H1 (cell line): ENCODE results near the gene ADCY9. TPM values are rescaled to one million over a fixed set of nuclear protein-coding genes. Genes with fewer than 3 reads are reported as not detected.

ENCODE experiments used
- CTCF ChIA-PET: fragments of 300-600 bp; sonication (Branson Sonifier 250); formaldehyde crosslinking; loops from one replicate; lab custom pipeline; 2021; ENCODE audit not compliant: partially characterized antibody; lab: Charles Lee
- POLR2A ChIA-PET: fragments of 300-600 bp; sonication (Branson Sonifier 250); formaldehyde crosslinking; loops from one replicate; lab custom pipeline; 2021; ENCODE audit warnings: inconsistent platforms; ENCODE audit not compliant: partially characterized antibody; lab: Charles Lee
- DNase-seq, 2 experiments: peaks; one replicate each; pipeline versions ENCODE4 v3.0.0 to v3.0.0-alpha.2; 2010 to 2022; ENCODE audit warnings: low spot score in 2 of 2, low read depth in 1 of 2, mixed read lengths in 1 of 2
- FAIRE-seq: peaks from 2 replicates; lab custom pipeline; 2011; peaks lifted over from hg19 to GRCh38; lab: Jason Lieb, UNC
- H2AFZ ChIP-seq: 2 replicates; pipeline ENCODE4 v1.8.1; 2012; ENCODE audit warnings: low read length, inconsistent platforms
- H2AK5ac ChIP-seq: 2 replicates; pipeline ENCODE4 v1.6.1; 2013; ENCODE audit warnings: low read depth, low read length
- H2BK120ac ChIP-seq: replicated peaks from 2 replicates; pipeline ENCODE3; 2013; ENCODE audit warnings: low read depth, low read length, inconsistent platforms
- H2BK12ac ChIP-seq: 2 replicates; pipeline ENCODE4 v1.6.1; 2013; ENCODE audit warnings: low read depth, low read length
- H2BK15ac ChIP-seq: 2 replicates; pipeline ENCODE4 v1.6.1; 2013; ENCODE audit warnings: low read length
- H2BK20ac ChIP-seq: 2 replicates; pipeline ENCODE4 v1.6.1; 2013; ENCODE audit warnings: low read length
- H2BK5ac ChIP-seq: 2 replicates; pipeline ENCODE4 v1.6.1; 2013; ENCODE audit warnings: low read depth, low read length
- H3K14ac ChIP-seq: 2 replicates; pipeline ENCODE4 v1.6.1; 2013; ENCODE audit warnings: inconsistent platforms; ENCODE audit not compliant: insufficient read length
- H3K18ac ChIP-seq: 2 replicates; pipeline ENCODE4 v1.6.1; 2013; ENCODE audit warnings: low read length; ENCODE audit errors: extremely low read depth
- H3K23ac ChIP-seq: 2 replicates; pipeline ENCODE4 v1.6.1; 2013; ENCODE audit warnings: inconsistent platforms; ENCODE audit not compliant: insufficient read length
- H3K23me2 ChIP-seq: 2 replicates; pipeline ENCODE4 v1.6.1; 2013; ENCODE audit warnings: low read depth, low read length
- H3K27ac ChIP-seq: 2 replicates; pipeline ENCODE4 v1.6.1; 2011; ENCODE audit warnings: low read depth, low read length, inconsistent platforms
- H3K27me3 ChIP-seq, 4 experiments: replicated peaks in 1 of 4; 1 replicate in 1 of 4; 2 replicates in 3 of 4; pipeline versions ENCODE4 v1.6.1 to v1.8.1; 2011 to 2013; ENCODE audit warnings: low read length in 3 of 4, mild to moderate bottlenecking in 3 of 4, inconsistent platforms in 2 of 4, mixed read lengths in 2 of 4, moderate library complexity in 1 of 4; ENCODE audit not compliant: control insufficient read depth in 3 of 4, insufficient read depth in 3 of 4; ENCODE audit errors: extremely low read depth in 1 of 4
- H3K36me3 ChIP-seq, 4 experiments: 2 replicates each; pipeline versions ENCODE4 v1.6.1 to v1.8.1; 2011 to 2013; ENCODE audit warnings: mild to moderate bottlenecking in 4 of 4, low read length in 3 of 4, moderate library complexity in 2 of 4, control low read depth in 1 of 4, inconsistent platforms in 1 of 4; ENCODE audit not compliant: insufficient read depth in 4 of 4, control insufficient read depth in 2 of 4
- H3K4ac ChIP-seq: replicated peaks from 2 replicates; pipeline ENCODE3; 2013; ENCODE audit warnings: low read length, low read depth, mixed read lengths, inconsistent platforms; ENCODE audit not compliant: insufficient read length
- H3K4me1 ChIP-seq, 4 experiments: replicated peaks in 1 of 4; 1 replicate in 1 of 4; 2 replicates in 3 of 4; pipeline versions ENCODE4 v1.6.1 to v1.8.1; 2011 to 2013; ENCODE audit warnings: low read length in 3 of 4, inconsistent platforms in 2 of 4, mixed read lengths in 1 of 4; ENCODE audit not compliant: insufficient read depth in 4 of 4, control insufficient read depth in 3 of 4
- H3K4me2 ChIP-seq, 2 experiments: 2 replicates each; pipeline versions ENCODE4 v1.6.1 to v1.8.1; 2011 to 2013; ENCODE audit warnings: low read depth in 2 of 2, low read length in 2 of 2, control low read depth in 1 of 2, inconsistent platforms in 1 of 2, mild to moderate bottlenecking in 1 of 2; ENCODE audit not compliant: insufficient read depth in 1 of 2
- H3K4me3 ChIP-seq, 4 experiments: fragments of 200-600, 300-600 bp in 1 of 4; sonication (generic), shearing (Covaris generic), sonication (Bioruptor Twin) in 1 of 4; 2 replicates each; pipeline versions ENCODE4 v1.5.1 to v1.8.1; 2011 to 2016; ENCODE audit warnings: low read length in 4 of 4, low read depth in 3 of 4, control low read depth in 2 of 4, inconsistent platforms in 2 of 4, mild to moderate bottlenecking in 2 of 4, mixed read lengths in 1 of 4, moderate library complexity in 1 of 4; ENCODE audit not compliant: insufficient read depth in 2 of 4; ENCODE audit errors: extremely low read depth in 1 of 4
- H3K56ac ChIP-seq: replicated peaks from 2 replicates; pipeline ENCODE3; 2013; ENCODE audit warnings: low read depth, mild to moderate bottlenecking, mixed read lengths, low read length, inconsistent platforms; ENCODE audit not compliant: insufficient read length
- H3K79me1 ChIP-seq: 2 replicates; pipeline ENCODE4 v1.6.1; 2013; ENCODE audit warnings: low read depth, low read length, control low read depth
- H3K79me2 ChIP-seq, 2 experiments: 2 replicates each; pipeline versions ENCODE4 v1.6.1 to v1.8.1; 2012 to 2013; ENCODE audit warnings: low read length in 2 of 2, mild to moderate bottlenecking in 2 of 2, inconsistent platforms in 1 of 2; ENCODE audit not compliant: insufficient read depth in 2 of 2, control insufficient read depth in 1 of 2
- H3K9ac ChIP-seq, 4 experiments: replicated peaks in 1 of 4; 1 replicate in 1 of 4; 2 replicates in 3 of 4; pipeline versions ENCODE4 v1.6.1 to v1.8.1; 2011 to 2013; ENCODE audit warnings: low read depth in 3 of 4, low read length in 3 of 4, control low read depth in 2 of 4, mild to moderate bottlenecking in 2 of 4, moderate library complexity in 2 of 4, inconsistent platforms in 1 of 4; ENCODE audit errors: extremely low read depth in 1 of 4
- H3K9me3 ChIP-seq, 2 experiments: 2 replicates each; pipeline versions ENCODE4 v1.6.1 to v1.8.1; 2012 to 2013; ENCODE audit warnings: mild to moderate bottlenecking in 2 of 2, moderate library complexity in 2 of 2, control low read depth in 1 of 2, inconsistent platforms in 1 of 2, low read depth in 1 of 2, low read length in 1 of 2, mixed read lengths in 1 of 2; ENCODE audit not compliant: insufficient read depth in 2 of 2
- H4K20me1 ChIP-seq, 2 experiments: replicated peaks in 1 of 2; 2 replicates each; pipeline versions ENCODE3 to v1.8.1; 2011 to 2013; ENCODE audit warnings: inconsistent platforms in 2 of 2, low read length in 2 of 2, mild to moderate bottlenecking in 1 of 2; ENCODE audit not compliant: insufficient read depth in 2 of 2, control insufficient read depth in 1 of 2
- H4K5ac ChIP-seq: 2 replicates; pipeline ENCODE4 v1.6.1; 2013; ENCODE audit warnings: low read length, low read depth, mixed read lengths, inconsistent platforms; ENCODE audit not compliant: insufficient read length
- H4K8ac ChIP-seq: 2 replicates; pipeline ENCODE4 v1.8.0; 2013; ENCODE audit warnings: mild to moderate bottlenecking, moderate library complexity, low read length, inconsistent platforms; ENCODE audit not compliant: insufficient read depth; ENCODE audit errors: extremely low read depth
- H4K91ac ChIP-seq: replicated peaks from 2 replicates; pipeline ENCODE3; 2013; ENCODE audit warnings: low read length, mixed read lengths, inconsistent platforms; ENCODE audit not compliant: insufficient read length
- ATF2 ChIP-seq: IDR thresholded peaks from 2 replicates; pipeline ENCODE4 v1.6.1; 2012; ENCODE audit warnings: low read length, inconsistent platforms
- CHD1 ChIP-seq: IDR thresholded peaks from 2 replicates; pipeline ENCODE4 v1.6.1; 2012; ENCODE audit warnings: low read depth, low read length, improper control_type of control experiment
- CTBP2 ChIP-seq: IDR thresholded peaks from 2 replicates; pipeline ENCODE4 v1.7.0; 2011; ENCODE audit warnings: borderline replicate concordance, mild to moderate bottlenecking, moderate library complexity, mixed read lengths, low read length; ENCODE audit not compliant: insufficient read depth, insufficient read length
- HDAC2 ChIP-seq, 2 experiments: fragments of 300-600 bp in 1 of 2; sonication (generic) in 1 of 2; IDR thresholded peaks; 2 replicates each; pipeline ENCODE4 v1.6.1; 2011 to 2012; ENCODE audit warnings: low read depth in 2 of 2, low read length in 2 of 2, mild to moderate bottlenecking in 2 of 2, moderate library complexity in 2 of 2, borderline replicate concordance in 1 of 2, inconsistent platforms in 1 of 2
- JUND ChIP-seq: IDR thresholded peaks from 2 replicates; pipeline ENCODE4 v1.6.1; 2011; ENCODE audit warnings: mild to moderate bottlenecking, improper control_type of control experiment, low read length
- KDM5A ChIP-seq: fragments of 200-600 bp; IDR thresholded peaks from 2 replicates; pipeline ENCODE4 v1.7.1; 2012; ENCODE audit warnings: mild to moderate bottlenecking, low read length, inconsistent platforms, mixed read lengths
- SAP30 ChIP-seq: fragments of 300-600 bp; sonication (generic); IDR thresholded peaks from 2 replicates; pipeline ENCODE4 v1.7.1; 2012; ENCODE audit warnings: low read length, moderate library complexity, mild to moderate bottlenecking, inconsistent platforms; ENCODE audit not compliant: insufficient read depth, insufficient replicate concordance
- SRF ChIP-seq: IDR thresholded peaks from 2 replicates; pipeline ENCODE4 v1.6.1; 2011; ENCODE audit warnings: mild to moderate bottlenecking, low read depth, low read length, moderate library complexity
- USF2 ChIP-seq: IDR thresholded peaks from 2 replicates; pipeline ENCODE4 v1.6.1; 2011; ENCODE audit warnings: low read length, improper control_type of control experiment
- ZNF274 ChIP-seq: IDR thresholded peaks from 2 replicates; pipeline ENCODE4 v1.7.0; 2012; ENCODE audit warnings: low read length, borderline replicate concordance; ENCODE audit errors: extremely low read depth
- WGBS, 2 experiments: shearing (Covaris generic) in 1 of 2; methylation state at CpG; one replicate each; pipeline versions ENCODE4 v1.1.6 to v1.1.7; 2013 to 2015; ENCODE audit warnings: low lambda C conversion rate in 2 of 2, mixed read lengths in 2 of 2, inconsistent platforms in 1 of 2, low coverage in 1 of 2, missing lambda C conversion rate in 1 of 2; ENCODE audit not compliant: insufficient replicate concordance in 2 of 2, insufficient coverage in 1 of 2, insufficient read length in 1 of 2; ENCODE audit errors: extremely low coverage in 1 of 2, missing lambda C conversion rate in 1 of 2; 5-methylcytosine and 5-hydroxymethylcytosine counted together
- polyA plus RNA-seq, 7 experiments: library from polyadenylated mRNA; depleted of rRNA in 3 of 7; stranded (reverse) in 5 of 7; unstranded in 2 of 7; fragments of >200 nt in 5 of 7; fragments of 200-250 nt in 2 of 7; gene quantifications; 1 replicate in 5 of 7; 2 replicates in 1 of 7; 4 replicates in 1 of 7; pipeline versions ENCODE4 v1.2.1 to v1.2.3, GENCODE V29; 2011 to 2013; ENCODE audit warnings: missing spikeins in 2 of 7, mixed read lengths in 2 of 7
- total RNA-seq: library from RNA; stranded (reverse); fragmentation: NEBNext Ultra II Directional; extraction: Animal tissue kit (Norgen Biotek cat#: 25700); gene quantifications from 2 replicates; pipeline ENCODE4 v1.2.1, GENCODE V29; 2021

Gene ADCY9
- total and polyA plus RNA-seq, 2 of the 8 experiments (the other 6 are each of a cell fraction or from before 2014, with no cell fraction given): 5.4 to 13.1 TPM

- H3K9ac ChIP-seq: no peak overlapping the region
- H3K14ac ChIP-seq: no peak overlapping the region
- peaks cover 0 to 11% (median 3%) of the 10 kb centered on the region in 4 experiments; a peak in 3 of 7 replicates for H3K27me3 ChIP-seq
- H4K5ac ChIP-seq: no peak overlapping the region
- no peak overlapping the region for H2BK15ac ChIP-seq
- no peak overlapping the region for H4K91ac ChIP-seq
- peaks cover 3% of the 10 kb centered on the region; the same call in 1 of the 2 replicates for H3K23me2 ChIP-seq
- H3K9me3 ChIP-seq: 0 out of 4 replicates have a peak, but pooled peaks cover 0 to 4% of the 10 kb centered on the region in 2 experiments
- no peak overlapping the region for H2AFZ ChIP-seq
- peaks cover 0 to 7% (median 5%) of the 10 kb centered on the region in 4 experiments; a peak in 5 of 7 replicates for H3K4me1 ChIP-seq
- H3K79me1 ChIP-seq: no peaks in the 10 kb centered on the region
- no peaks in the 10 kb centered on the region for H3K36me3 ChIP-seq
- WGBS, 2 experiments: 82% methylated on average over 6 of the region's 6 CpGs; no CpG with 5 or more reads in 1 of the 2 experiments
- no peak for TF ChIP-seq SAP30
- TF ChIP-seq CTBP2: no peak
- TF ChIP-seq ZNF274: no peak
- TF ChIP-seq JUND: no peak
- no peak for TF ChIP-seq CHD1
- no peak for TF ChIP-seq KDM5A
- no peak for TF ChIP-seq ATF2
- TF ChIP-seq HDAC2 (IDR thresholded peaks at IDR 0.05; ENCODE audit: borderline replicate concordance in 1 of 2, low read depth in 2 of 2, low read length in 2 of 2): no peak
- no peak for TF ChIP-seq USF2
- TF ChIP-seq SRF: no peak
- TF ChIP-seq, all 59 proteins: peak for 0
- Histone ChIP-seq H2AK5ac (no peak overlapping the region), H3K4me3 (no peak overlapping the region), H3K18ac (no peak overlapping the region), H2BK20ac (no peak overlapping the region), H4K8ac (no peak overlapping the region), H3K4me2 (no peak overlapping the region), H3K27ac (no peak overlapping the region), H2BK5ac (no peak overlapping the region), H3K4ac (no peak overlapping the region), H3K79me2 (no peaks in the 10 kb centered on the region), H2BK12ac (no peak overlapping the region), H3K23ac (no peak overlapping the region), H3K56ac (no peak overlapping the region), H2BK120ac (no peak overlapping the region), H4K20me1 (peaks cover 0 to 6% of the 10 kb centered on the region in 2 experiments)
- CTCF ChIA-PET: no interaction called here
- DNase-seq (no peak), FAIRE-seq (no peak)
- POLR2A ChIA-PET: no interaction called here
Observed at GRCh38 chr16:4138713-4139112, 22.5 kb upstream of the ADCY9 start.
